ENCODE results near the gene ITGA1.

DNA sequence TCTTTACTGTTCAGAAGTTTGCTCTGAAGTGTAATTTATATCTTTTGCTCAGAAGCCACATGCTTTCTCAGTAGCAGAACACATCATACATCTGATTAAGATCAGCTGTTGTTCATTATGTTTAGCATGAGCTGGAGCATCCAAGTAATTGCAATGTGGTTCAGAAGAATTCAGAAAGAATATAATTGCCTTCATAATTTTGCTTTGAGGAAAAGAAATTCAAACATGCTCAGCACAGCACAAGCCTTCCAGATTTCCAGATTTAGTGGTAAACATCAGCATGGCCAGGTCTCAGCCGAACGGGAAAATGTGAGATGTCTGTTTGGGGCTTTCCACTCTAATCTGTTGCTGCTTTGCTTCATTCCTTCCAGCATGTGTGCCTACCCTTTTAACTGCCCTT, 65.9 kb downstream of the ITGA1 start:
- TF ChIP-seq, protein P1, sequence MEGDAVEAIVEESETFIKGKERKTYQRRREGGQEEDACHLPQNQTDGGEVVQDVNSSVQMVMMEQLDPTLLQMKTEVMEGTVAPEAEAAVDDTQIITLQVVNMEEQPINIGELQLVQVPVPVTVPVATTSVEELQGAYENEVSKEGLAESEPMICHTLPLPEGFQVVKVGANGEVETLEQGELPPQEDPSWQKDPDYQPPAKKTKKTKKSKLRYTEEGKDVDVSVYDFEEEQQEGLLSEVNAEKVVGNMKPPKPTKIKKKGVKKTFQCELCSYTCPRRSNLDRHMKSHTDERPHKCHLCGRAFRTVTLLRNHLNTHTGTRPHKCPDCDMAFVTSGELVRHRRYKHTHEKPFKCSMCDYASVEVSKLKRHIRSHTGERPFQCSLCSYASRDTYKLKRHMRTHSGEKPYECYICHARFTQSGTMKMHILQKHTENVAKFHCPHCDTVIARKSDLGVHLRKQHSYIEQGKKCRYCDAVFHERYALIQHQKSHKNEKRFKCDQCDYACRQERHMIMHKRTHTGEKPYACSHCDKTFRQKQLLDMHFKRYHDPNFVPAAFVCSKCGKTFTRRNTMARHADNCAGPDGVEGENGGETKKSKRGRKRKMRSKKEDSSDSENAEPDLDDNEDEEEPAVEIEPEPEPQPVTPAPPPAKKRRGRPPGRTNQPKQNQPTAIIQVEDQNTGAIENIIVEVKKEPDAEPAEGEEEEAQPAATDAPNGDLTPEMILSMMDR (IDR thresholded peaks at IDR 0.05) = no peak
- no peak for TF ChIP-seq POLR2A (IDR thresholded peaks at IDR 0.05)
